Suprapubic skin (tissue), 3 donors: ENCODE results near the gene RUFY3.
"Not testable (repeated sequence)": the region's sequence is repeated elsewhere in the genome, so short reads cannot be mapped to it uniquely, and the experiment has no call there.

Experiments
- CTCF ChIP-seq, 2 donors: fragments of 200-600 bp in 1 of 2; fragments of 450-650 bp in 1 of 2; sonication (generic) in 1 of 2; IDR thresholded peaks; one replicate each; pipeline ENCODE4 v1.5.1; 2016 to 2019; ENCODE audit warnings: antibody characterized with exemption in 2 of 2, mild to moderate bottlenecking in 1 of 2, moderate library complexity in 1 of 2
- POLR2AphosphoS5 ChIP-seq, 3 donors: sonication (generic); formaldehyde crosslinking; IDR thresholded peaks; one replicate each; pipeline ENCODE4 v1.6.1; 2017; ENCODE audit warnings: antibody characterized with exemption in 3 of 3

DNA sequence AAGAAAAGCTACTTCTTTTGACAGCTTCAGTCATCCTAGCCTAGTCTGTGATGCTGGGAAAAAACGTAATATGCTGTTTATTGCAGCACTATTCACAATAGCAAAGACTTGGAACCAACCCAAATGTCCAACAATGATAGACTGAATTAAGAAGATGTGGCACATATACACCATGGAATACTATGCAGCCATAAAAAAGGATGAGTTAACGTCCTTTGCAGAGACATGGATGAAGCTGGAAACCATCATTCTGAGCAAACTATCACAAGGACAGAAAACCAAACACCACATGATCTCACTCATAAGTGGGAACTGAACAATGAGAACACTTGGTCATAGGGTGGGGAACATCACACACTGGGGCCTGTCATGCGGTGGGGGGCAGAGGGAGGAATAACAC is 39.6 kb upstream of the RUFY3 start:
- TF ChIP-seq CTCF, POLR2AphosphoS5 (IDR thresholded peaks at IDR 0.05): not testable (repeated sequence)
